Astrocyte of the cerebellum (primary cell): ENCODE measurements around the gene TMEM209.

ENCODE experiments used
- DNase-seq: peaks from one replicate; pipeline ENCODE4 v3.0.0-alpha.2; 2011; ENCODE audit warnings: low read depth
- H3K4me3 ChIP-seq: 2 replicates; pipeline ENCODE4 v1.5.1; 2011; ENCODE audit warnings: mild to moderate bottlenecking, low read depth, low read length, moderate library complexity
- in situ Hi-C: cut with HindIII; loops from 2 replicates; pipeline ENCODE4 v1.10.0; 2017; ENCODE audit warnings: low sequenced_read_pairs
- TF ChIP-seq, protein P1 (sequence below): IDR thresholded peaks from 2 replicates; pipeline ENCODE4 v1.5.1; 2012; ENCODE audit warnings: low read length, low read depth, moderate library complexity, mild to moderate bottlenecking; ENCODE audit errors: missing control alignments

TMEM209 gene

GRCh38 chr7:130216025-130216424 is 10.8 kb upstream of the TMEM209 start:
- TF ChIP-seq, protein P1, sequence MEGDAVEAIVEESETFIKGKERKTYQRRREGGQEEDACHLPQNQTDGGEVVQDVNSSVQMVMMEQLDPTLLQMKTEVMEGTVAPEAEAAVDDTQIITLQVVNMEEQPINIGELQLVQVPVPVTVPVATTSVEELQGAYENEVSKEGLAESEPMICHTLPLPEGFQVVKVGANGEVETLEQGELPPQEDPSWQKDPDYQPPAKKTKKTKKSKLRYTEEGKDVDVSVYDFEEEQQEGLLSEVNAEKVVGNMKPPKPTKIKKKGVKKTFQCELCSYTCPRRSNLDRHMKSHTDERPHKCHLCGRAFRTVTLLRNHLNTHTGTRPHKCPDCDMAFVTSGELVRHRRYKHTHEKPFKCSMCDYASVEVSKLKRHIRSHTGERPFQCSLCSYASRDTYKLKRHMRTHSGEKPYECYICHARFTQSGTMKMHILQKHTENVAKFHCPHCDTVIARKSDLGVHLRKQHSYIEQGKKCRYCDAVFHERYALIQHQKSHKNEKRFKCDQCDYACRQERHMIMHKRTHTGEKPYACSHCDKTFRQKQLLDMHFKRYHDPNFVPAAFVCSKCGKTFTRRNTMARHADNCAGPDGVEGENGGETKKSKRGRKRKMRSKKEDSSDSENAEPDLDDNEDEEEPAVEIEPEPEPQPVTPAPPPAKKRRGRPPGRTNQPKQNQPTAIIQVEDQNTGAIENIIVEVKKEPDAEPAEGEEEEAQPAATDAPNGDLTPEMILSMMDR, result no peak
- in situ Hi-C loops, result no loop called here
- H3K4me3 ChIP-seq, result no peak overlapping the region
- no peak for DNase-seq

DNA sequence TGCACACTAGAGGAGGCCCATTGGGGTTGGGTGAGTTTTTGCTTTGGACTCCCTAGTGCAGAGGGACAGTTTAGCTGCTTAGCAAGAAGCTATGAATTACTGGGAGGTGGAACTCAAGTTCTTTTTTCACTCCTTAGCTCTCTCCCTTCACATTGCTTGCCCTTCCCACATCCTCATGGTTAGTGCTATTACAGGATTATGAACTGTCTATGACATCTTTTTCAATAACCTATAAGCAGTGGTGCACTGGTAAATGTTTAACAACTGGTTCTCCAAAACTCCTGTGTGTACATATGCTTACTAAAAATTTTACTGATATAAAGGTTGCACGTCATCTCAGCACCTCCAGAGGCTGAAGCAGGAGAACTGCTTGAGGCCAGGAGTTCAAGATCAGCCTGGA is 8.6 kb upstream of the TMEM209 start:
- H3K4me3 ChIP-seq, result no peak overlapping the region
- no peak for DNase-seq
- in situ Hi-C loops, result loop anchor here (5.0 kb wide), 1 partner anchor 48 kb away; no protein-coding TSS in a partner anchor
- TF ChIP-seq, protein P1, result no peak

GRCh38 chr7:130210181-130210935 is 5.2 kb upstream of the TMEM209 start:
- TF ChIP-seq, protein P1, result no peak
- DNase-seq, result peak; percentile 12
- no peak overlapping the region for H3K4me3 ChIP-seq
- in situ Hi-C loops, result loop anchor here (5.0 kb wide), 1 partner anchor 52 kb away; no protein-coding TSS in a partner anchor

- in situ Hi-C loops, result no loop called here
- TF ChIP-seq, protein P1, result no peak
- DNase-seq, result no peak
- H3K4me3 ChIP-seq, result no peak overlapping the region
Observed at GRCh38 chr7:130208516-130208915, 3.3 kb upstream of the TMEM209 start.

- no peak within 1 kb of the TSS for H3K4me3 ChIP-seq
- DNase-seq, result no peak
- in situ Hi-C loops, result no loop called here
- TF ChIP-seq, protein P1, result no peak
Observed at GRCh38 chr7:130207642-130208041, 2.4 kb upstream of the TMEM209 start, which contains the start of gene SSMEM1. SSMEM1 (plus strand) TSS chr7:130207860; CDS start chr7:130207911, 51 bp downstream.

- TF ChIP-seq, protein P1, result no peak
- in situ Hi-C loops, result no loop called here
- no peak for DNase-seq
- no peak overlapping the region for H3K4me3 ChIP-seq
Observed at GRCh38 chr7:130207033-130207432, 1.8 kb upstream of the TMEM209 start.
